SU-DHL-6 (cell line): Measurements from ENCODE around the gene EGFL6.

Source experiments
- CTCF ChIP-seq: fragments of 200-600 bp; sonication (generic); IDR thresholded peaks from one replicate; pipeline ENCODE4 v1.5.1; 2017; ENCODE audit warnings: antibody characterized with exemption, mild to moderate bottlenecking, low read length, moderate library complexity; ENCODE audit not compliant: insufficient read depth, poor library complexity, severe bottlenecking
- EZH2phosphoT487 ChIP-seq: fragments of 200-600 bp; sonication (generic), shearing (Covaris generic); conservative IDR thresholded peaks from 2 replicates; pipeline ENCODE4 v1.6.1; 2018; ENCODE audit warnings: mild to moderate bottlenecking, antibody characterized with exemption, low read length, moderate library complexity, mixed read lengths

DNA sequence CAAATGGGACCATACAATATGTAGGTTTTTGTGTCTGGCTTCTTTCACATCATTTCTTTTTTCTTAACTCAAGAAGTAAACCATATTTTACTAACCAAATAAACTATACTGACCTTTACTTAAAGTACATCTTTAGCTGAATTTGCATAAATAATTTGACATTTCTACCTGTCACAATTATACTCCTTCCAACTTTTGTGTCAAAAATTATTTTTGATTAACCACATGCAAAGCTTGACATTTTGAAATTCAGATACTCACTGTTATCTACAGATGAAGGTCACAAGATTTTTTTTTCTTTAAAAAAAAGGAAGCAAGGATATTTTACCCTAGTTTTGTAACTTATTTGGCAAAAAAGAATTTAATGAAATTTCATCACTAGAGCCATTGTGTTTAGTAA is 107.5 kb downstream of the EGFL6 start:
- TF ChIP-seq CTCF (no peak), EZH2phosphoT487 (no peak)
